ENCODE data around the gene ERI2.

DNA sequence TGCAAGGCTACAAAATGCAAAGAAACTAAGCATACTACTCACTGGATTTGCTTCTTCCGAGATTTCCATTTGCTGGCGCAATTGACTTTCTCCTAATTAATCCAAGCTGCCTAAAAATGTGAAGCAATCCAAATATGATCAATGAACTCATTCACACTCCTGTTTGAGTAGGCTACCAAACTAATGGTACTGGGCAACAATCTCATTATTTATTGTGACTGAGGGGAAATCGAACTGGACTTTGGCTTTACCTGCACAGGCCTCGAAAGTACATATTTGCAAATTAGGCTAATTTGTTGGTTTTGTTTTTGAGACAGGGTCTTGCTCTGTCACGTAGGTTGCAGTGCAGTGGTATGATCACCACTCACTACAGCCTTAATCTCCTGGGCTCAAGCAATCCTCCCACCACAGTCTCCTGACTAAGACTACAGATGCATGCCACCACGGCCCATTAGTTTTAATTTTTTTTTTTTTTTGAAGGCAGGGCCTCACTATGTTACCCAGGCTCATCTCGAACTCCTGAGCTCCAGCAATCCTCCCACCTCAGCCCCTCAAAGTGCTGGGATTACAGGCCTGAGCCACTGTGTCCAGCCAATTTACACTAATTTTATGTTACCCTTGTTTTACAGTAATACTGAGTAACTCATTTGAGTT lies 2.6 kb downstream of the ERI2 start:
- TF ChIP-seq, protein P1, sequence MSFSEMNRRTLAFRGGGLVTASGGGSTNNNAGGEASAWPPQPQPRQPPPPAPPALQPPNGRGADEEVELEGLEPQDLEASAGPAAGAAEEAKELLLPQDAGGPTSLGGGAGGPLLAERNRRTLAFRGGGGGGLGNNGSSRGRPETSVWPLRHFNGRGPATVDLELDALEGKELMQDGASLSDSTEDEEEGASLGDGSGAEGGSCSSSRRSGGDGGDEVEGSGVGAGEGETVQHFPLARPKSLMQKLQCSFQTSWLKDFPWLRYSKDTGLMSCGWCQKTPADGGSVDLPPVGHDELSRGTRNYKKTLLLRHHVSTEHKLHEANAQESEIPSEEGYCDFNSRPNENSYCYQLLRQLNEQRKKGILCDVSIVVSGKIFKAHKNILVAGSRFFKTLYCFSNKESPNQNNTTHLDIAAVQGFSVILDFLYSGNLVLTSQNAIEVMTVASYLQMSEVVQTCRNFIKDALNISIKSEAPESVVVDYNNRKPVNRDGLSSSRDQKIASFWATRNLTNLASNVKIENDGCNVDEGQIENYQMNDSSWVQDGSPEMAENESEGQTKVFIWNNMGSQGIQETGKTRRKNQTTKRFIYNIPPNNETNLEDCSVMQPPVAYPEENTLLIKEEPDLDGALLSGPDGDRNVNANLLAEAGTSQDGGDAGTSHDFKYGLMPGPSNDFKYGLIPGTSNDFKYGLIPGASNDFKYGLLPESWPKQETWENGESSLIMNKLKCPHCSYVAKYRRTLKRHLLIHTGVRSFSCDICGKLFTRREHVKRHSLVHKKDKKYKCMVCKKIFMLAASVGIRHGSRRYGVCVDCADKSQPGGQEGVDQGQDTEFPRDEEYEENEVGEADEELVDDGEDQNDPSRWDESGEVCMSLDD (CRISPR knock-in tag; IDR thresholded peaks at IDR 0.05; ENCODE audit: borderline replicate concordance), result no peak
- no peak for TF ChIP-seq MXI1 (IDR thresholded peaks at IDR 0.05; ENCODE audit: borderline replicate concordance, low read depth, low read length)
- peak; percentile 17; the same call in 1 of the 2 replicates for TF ChIP-seq THAP11 (CRISPR knock-in tag; IDR thresholded peaks at IDR 0.05)

Data from HepG2 (cell line).